Uterus (tissue), 2 donors: Measurements from ENCODE around the gene KCNG2.

Source experiments
- CTCF ChIP-seq, 4 experiments: fragments of 200-600 bp in 2 of 4; fragments of 450-650 bp in 2 of 4; sonication (generic) in 2 of 4; IDR thresholded peaks; one replicate each; pipeline ENCODE4 v1.5.1; 2016 to 2019; ENCODE audit warnings: antibody characterized with exemption in 4 of 4, mild to moderate bottlenecking in 2 of 4, moderate library complexity in 1 of 4
- POLR2A ChIP-seq, 2 donors: fragments of 450-650 bp; IDR thresholded peaks; one replicate each; pipeline ENCODE4 v1.6.1; 2016; ENCODE audit warnings: antibody characterized with exemption in 2 of 2, mild to moderate bottlenecking in 1 of 2, moderate library complexity in 1 of 2

GRCh38 chr18:79938196-79938595 is 140.5 kb downstream of the KCNG2 start:
- TF ChIP-seq POLR2A (IDR thresholded peaks at IDR 0.05) (no peak), CTCF (IDR thresholded peaks at IDR 0.05) (no peak)
